H9 (cell line): Measurements from ENCODE around the gene KRT3. TPM values are rescaled to one million over a fixed set of nuclear protein-coding genes. Genes with fewer than 3 reads are reported as not detected.

Experiments
- DNase-seq: peaks from one replicate; pipeline ENCODE4 v3.0.0-alpha.2; 2017
- H2AFZ ChIP-seq: one replicate; pipeline ENCODE4 v1.6.1; 2013; ENCODE audit warnings: mild to moderate bottlenecking, low read length, control low read depth, moderate library complexity
- H2AK5ac ChIP-seq: 2 replicates; pipeline ENCODE4 v1.6.1; 2013; ENCODE audit warnings: low read length, control low read depth, mixed read lengths; ENCODE audit not compliant: insufficient read length
- H2BK120ac ChIP-seq: one replicate; pipeline ENCODE4 v1.6.1; 2013; ENCODE audit warnings: low read depth, mild to moderate bottlenecking, low read length, control low read depth, inconsistent platforms; ENCODE audit not compliant: poor library complexity, severe bottlenecking
- H2BK12ac ChIP-seq: 2 replicates; pipeline ENCODE4 v1.6.1; 2013; ENCODE audit warnings: low read length, control low read depth, mixed read lengths, low read depth; ENCODE audit not compliant: insufficient read length
- H2BK15ac ChIP-seq: 2 replicates; pipeline ENCODE4 v1.6.1; 2013; ENCODE audit warnings: low read depth, low read length, control low read depth
- H2BK20ac ChIP-seq: one replicate; pipeline ENCODE4 v1.6.1; 2013; ENCODE audit warnings: low read depth, mild to moderate bottlenecking, low read length, control low read depth, inconsistent platforms; ENCODE audit not compliant: poor library complexity, severe bottlenecking
- H2BK5ac ChIP-seq: 2 replicates; pipeline ENCODE4 v1.6.1; 2013; ENCODE audit warnings: low read length, control low read depth, mixed read lengths; ENCODE audit not compliant: insufficient read length
- H3K14ac ChIP-seq: 2 replicates; pipeline ENCODE4 v1.6.1; 2013; ENCODE audit warnings: low read length, control low read depth; ENCODE audit not compliant: insufficient read depth
- H3K18ac ChIP-seq: 2 replicates; pipeline ENCODE4 v1.6.1; 2013; ENCODE audit warnings: low read depth, mild to moderate bottlenecking, mixed read lengths, low read length, control low read depth; ENCODE audit not compliant: insufficient read length
- H3K23ac ChIP-seq: 2 replicates; pipeline ENCODE4 v1.6.1; 2013; ENCODE audit warnings: low read length, control low read depth, mixed read lengths, low read depth; ENCODE audit not compliant: insufficient read length
- H3K23me2 ChIP-seq: 2 replicates; pipeline ENCODE4 v1.6.1; 2013; ENCODE audit warnings: low read depth, mild to moderate bottlenecking, mixed read lengths, low read length, control low read depth; ENCODE audit not compliant: insufficient read length, poor library complexity, severe bottlenecking
- H3K27ac ChIP-seq: 2 replicates; pipeline ENCODE4 v1.5.1; 2013; ENCODE audit warnings: low read length, control low read depth, mixed read lengths, low read depth; ENCODE audit not compliant: insufficient read length
- H3K27me3 ChIP-seq: 2 replicates; pipeline ENCODE4 v1.6.1; 2013; ENCODE audit warnings: low read length, control low read depth, inconsistent platforms; ENCODE audit not compliant: insufficient read depth
- H3K4ac ChIP-seq: 2 replicates; pipeline ENCODE4 v1.6.1; 2013; ENCODE audit warnings: low read depth, mild to moderate bottlenecking, control low read depth, inconsistent platforms, low read length, moderate library complexity
- H3K4me1 ChIP-seq: 2 replicates; pipeline ENCODE4 v1.6.1; 2013; ENCODE audit warnings: low read length, control low read depth, inconsistent platforms; ENCODE audit not compliant: insufficient read depth
- H3K4me2 ChIP-seq: 2 replicates; pipeline ENCODE4 v1.6.1; 2013; ENCODE audit warnings: low read length, control low read depth, mixed read lengths; ENCODE audit not compliant: insufficient read length, insufficient read depth
- H3K56ac ChIP-seq: 2 replicates; pipeline ENCODE4 v1.6.1; 2013; ENCODE audit warnings: low read depth, mild to moderate bottlenecking, mixed read lengths, low read length, control low read depth; ENCODE audit not compliant: insufficient read length
- H3K79me1 ChIP-seq: 2 replicates; pipeline ENCODE4 v1.6.1; 2013; ENCODE audit warnings: low read depth, mild to moderate bottlenecking, moderate library complexity, low read length, control low read depth, inconsistent platforms; ENCODE audit not compliant: insufficient read depth, poor library complexity, severe bottlenecking
- H3K79me2 ChIP-seq: 2 replicates; pipeline ENCODE4 v1.6.1; 2013; ENCODE audit warnings: low read length, control low read depth, inconsistent platforms; ENCODE audit not compliant: insufficient read depth
- H3K9ac ChIP-seq: 2 replicates; pipeline ENCODE4 v1.6.1; 2013; ENCODE audit warnings: low read length, control low read depth, mixed read lengths; ENCODE audit not compliant: insufficient read length; ENCODE audit errors: extremely low read depth
- H3K9me3 ChIP-seq: one replicate; pipeline ENCODE4 v1.6.1; 2013; ENCODE audit warnings: low read depth, low read length, inconsistent platforms; ENCODE audit not compliant: control insufficient read depth
- H3T11ph ChIP-seq: one replicate; pipeline ENCODE4 v1.6.1; 2013; ENCODE audit warnings: mild to moderate bottlenecking, low read length, control low read depth, inconsistent platforms
- H4K20me1 ChIP-seq: one replicate; pipeline ENCODE4 v1.6.1; 2013; ENCODE audit not compliant: control insufficient read depth, insufficient read length, insufficient read depth
- H4K5ac ChIP-seq: 2 replicates; pipeline ENCODE4 v1.6.1; 2013; ENCODE audit warnings: low read depth, mild to moderate bottlenecking, mixed read lengths, low read length, control low read depth; ENCODE audit not compliant: insufficient read length
- H4K8ac ChIP-seq: replicated peaks from 2 replicates; pipeline ENCODE4 v1.6.1; 2013; ENCODE audit warnings: low read length, control low read depth, mixed read lengths, low read depth; ENCODE audit not compliant: insufficient read length
- H4K91ac ChIP-seq: 2 replicates; pipeline ENCODE4 v1.6.1; 2013; ENCODE audit warnings: low read depth, mild to moderate bottlenecking, moderate library complexity, mixed read lengths, low read length, control low read depth; ENCODE audit not compliant: insufficient read length
- H3K27ac Mint-ChIP-seq, 3 experiments: 2 replicates in 2 of 3; 3 replicates in 1 of 3; pipeline ENCODE4 v1.8.0; 2020 to 2021; ENCODE audit warnings: mixed read lengths in 3 of 3, mild to moderate bottlenecking in 1 of 3, moderate library complexity in 1 of 3
- H3K27me3 Mint-ChIP-seq: 2 replicates; pipeline ENCODE4 v1.8.0; 2021; ENCODE audit warnings: low read depth, mild to moderate bottlenecking, moderate library complexity, mixed read lengths
- H3K36me3 Mint-ChIP-seq, 3 experiments: 2 replicates in 2 of 3; 3 replicates in 1 of 3; pipeline ENCODE4 v1.8.0; 2020 to 2021; ENCODE audit warnings: low read depth in 3 of 3, mixed read lengths in 3 of 3; ENCODE audit not compliant: insufficient read depth in 1 of 3
- H3K4me1 Mint-ChIP-seq, 2 experiments: 2 replicates each; pipeline ENCODE4 v1.8.0; 2020; ENCODE audit warnings: mixed read lengths in 2 of 2
- H3K4me3 Mint-ChIP-seq, 2 experiments: 2 replicates in 1 of 2; 3 replicates in 1 of 2; pipeline ENCODE4 v1.8.0; 2020 to 2021; ENCODE audit warnings: mild to moderate bottlenecking in 2 of 2, mixed read lengths in 2 of 2, moderate library complexity in 1 of 2
- H3K9me3 Mint-ChIP-seq, 2 experiments: 2 replicates in 1 of 2; 3 replicates in 1 of 2; pipeline ENCODE4 v1.8.0; 2020; ENCODE audit warnings: mild to moderate bottlenecking in 2 of 2, mixed read lengths in 2 of 2, moderate library complexity in 1 of 2
- CTCF ChIP-seq: fragments of 200-600 bp; sonication (generic); conservative IDR thresholded peaks from 3 replicates; pipeline ENCODE4 v1.8.0; 2021; ENCODE audit warnings: antibody characterized with exemption, mild to moderate bottlenecking
- WGBS: extraction: QIAGEN DNeasy Blood & Tissue Kit; methylation state at CpG from one replicate; pipeline ENCODE4 v1.1.7; 2013; ENCODE audit warnings: missing lambda C conversion rate, low lambda C conversion rate, mixed read lengths; ENCODE audit not compliant: insufficient read length; ENCODE audit errors: extremely low coverage; 5-methylcytosine and 5-hydroxymethylcytosine counted together
- total RNA-seq: library from RNA; stranded (reverse); gene quantifications from 2 replicates; pipeline ENCODE4 v1.2.1, GENCODE V29; 2021

KRT3 gene
- total RNA-seq, 1 experiment from 2014 or later: not detected

DNA sequence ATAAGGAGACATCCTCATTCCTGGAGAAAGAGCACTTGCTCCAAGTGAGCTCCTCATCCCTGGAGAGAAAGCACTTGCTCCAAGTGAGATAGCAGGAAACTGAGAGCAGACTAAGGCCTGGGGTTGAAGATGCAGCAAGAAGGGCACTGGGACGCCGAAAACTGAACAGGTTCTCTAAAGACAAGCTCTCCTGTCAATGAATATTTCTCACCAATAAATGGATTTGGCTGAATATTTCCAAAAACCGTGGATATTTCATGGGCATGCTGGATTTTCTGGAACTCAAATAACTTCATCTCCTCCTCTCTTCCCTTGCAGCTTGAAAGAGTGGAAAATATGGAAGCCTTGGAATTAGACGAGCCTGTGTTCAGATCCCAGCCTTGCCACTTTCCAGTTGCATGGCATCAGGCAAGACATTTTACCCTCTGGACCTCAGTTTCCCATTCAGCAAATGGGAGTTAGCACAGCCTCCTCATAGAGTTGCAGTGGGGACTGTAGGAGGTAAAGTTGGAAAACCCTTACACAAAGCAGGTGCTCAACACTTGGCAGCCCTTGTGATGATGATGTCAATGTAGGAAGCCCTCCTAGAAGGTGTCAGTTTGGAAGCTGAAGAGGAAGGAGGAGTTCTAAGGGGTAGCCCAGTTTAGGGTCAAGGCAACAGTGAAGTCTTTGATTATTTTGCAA is 14.4 kb downstream of the KRT3 start:
- H3K27me3 Mint-ChIP-seq: peaks cover 26% of the 10 kb centered on the region
- H2BK5ac ChIP-seq: no peak overlapping the region

More for the DNA sequence above, 14.4 kb downstream of the KRT3 start:
- Mint-ChIP-seq H3K36me3 (no peaks in the 10 kb centered on the region), H3K27ac (no peak overlapping the region), H3K9me3 (peaks cover 0 to 2% of the 10 kb centered on the region in 2 experiments; a peak in 1 of 5 replicates), H3K4me1 (no peaks in the 10 kb centered on the region), H3K4me3 (no peak overlapping the region)
- Histone ChIP-seq H3K79me2 (no peaks in the 10 kb centered on the region), H3T11ph (no peak overlapping the region), H3K4me2 (no peak overlapping the region), H3K4ac (no peak overlapping the region), H4K20me1 (no peaks in the 10 kb centered on the region), H3K4me1 (no peaks in the 10 kb centered on the region), H2AFZ (no peak overlapping the region), H4K8ac (no peak overlapping the region), H3K18ac (no peak overlapping the region), H2BK120ac (no peak overlapping the region), H2BK15ac (no peak overlapping the region), H3K9me3 (no peaks in the 10 kb centered on the region), H2AK5ac (no peak overlapping the region), H4K91ac (no peak overlapping the region), H2BK12ac (no peak overlapping the region), H3K14ac (no peak overlapping the region), H3K27me3 (no peaks in the 10 kb centered on the region), H2BK20ac (no peak overlapping the region), H3K27ac (no peak overlapping the region), H3K56ac (no peak overlapping the region), H3K9ac (no peak overlapping the region), H3K23me2 (no peaks in the 10 kb centered on the region), H3K23ac (no peak overlapping the region), H4K5ac (no peak overlapping the region), H3K79me1 (no peaks in the 10 kb centered on the region)
- no peak for TF ChIP-seq CTCF
- DNase-seq: no peak
- WGBS: no CpG with 5 or more reads among the region's 4 CpGs
